GM12878 (cell line): ENCODE data around the gene ITSN1. TPM values are rescaled to one million over a fixed set of nuclear protein-coding genes. Genes with fewer than 3 reads are reported as not detected.

Experiments used
- ATAC-seq: fragments of 200-7000 bp; cut with Tn5 transposase; 3 replicates; pipeline ENCODE4 v1.9.1; 2020; ENCODE audit warnings: mild to moderate bottlenecking, moderate library complexity
- BruUV-seq: library from RNA; stranded (reverse); fragments of 400-500 nt; replicated peaks from 2 replicates; lab custom pipeline; 2021; lab: Mats Ljungman, UMichigan
- CTCF ChIA-PET: fragments of 300-600 bp; sonication (Branson Sonifier 250); formaldehyde crosslinking; extraction: SDS; loops from one replicate; lab custom pipeline; 2021; ENCODE audit warnings: inconsistent platforms; lab: Yijun Ruan, JAX
- POLR2A ChIA-PET: fragments of 350-600 bp; formaldehyde crosslinking; extraction: SDS; loops from one replicate; lab custom pipeline; 2021; ENCODE audit warnings: inconsistent platforms; lab: Charles Lee
- RAD21 ChIA-PET: fragments of 300-600 bp; sonication (Branson Sonifier 250); formaldehyde crosslinking; loops from one replicate; lab custom pipeline; 2023; ENCODE audit warnings: antibody characterized with exemption; ENCODE audit not compliant: unreplicated experiment; lab: Charles Lee
- SMC1A ChIA-PET: fragments of 300-600 bp; sonication (Branson Sonifier 250); formaldehyde crosslinking; loops from one replicate; lab custom pipeline; 2023; ENCODE audit not compliant: unreplicated experiment, uncharacterized antibody; lab: Charles Lee
- DNase-seq: peaks from one replicate; pipeline ENCODE4 v3.0.0-alpha.2; 2011; ENCODE audit warnings: low read depth, low spot score
- FAIRE-seq: peaks from 3 replicates; lab custom pipeline; 2011; peaks lifted over from hg19 to GRCh38; lab: Jason Lieb, UNC
- H2AFZ ChIP-seq: 2 replicates; pipeline ENCODE4 v1.6.0; 2011; ENCODE audit warnings: low read depth, low read length, control low read depth; ENCODE audit not compliant: control insufficient read depth
- H3K27ac ChIP-seq: 2 replicates; pipeline ENCODE4 v1.5.1; 2011; ENCODE audit warnings: control low read depth; ENCODE audit not compliant: control insufficient read depth, insufficient read depth
- H3K27me3 ChIP-seq, 2 experiments: replicated peaks in 1 of 2; 2 replicates each; pipeline versions ENCODE4 v1.6.0 to v1.6.1; 2011; ENCODE audit warnings: low read length in 1 of 2; ENCODE audit not compliant: control insufficient read depth in 2 of 2, insufficient read depth in 2 of 2
- H3K36me3 ChIP-seq, 2 experiments: 2 replicates each; pipeline ENCODE4 v1.5.1; 2011; ENCODE audit warnings: low read length in 1 of 2; ENCODE audit not compliant: control insufficient read depth in 2 of 2, insufficient read depth in 2 of 2
- H3K4me1 ChIP-seq: 2 replicates; pipeline ENCODE4 v1.6.1; 2011; ENCODE audit warnings: mild to moderate bottlenecking, low read length, moderate library complexity, mixed read lengths; ENCODE audit not compliant: control insufficient read depth, insufficient read depth
- H3K4me2 ChIP-seq: 2 replicates; pipeline ENCODE4 v1.6.0; 2011; ENCODE audit warnings: control low read depth; ENCODE audit not compliant: control insufficient read depth, insufficient read depth
- H3K4me3 ChIP-seq: fragments of 200-600 bp; sonication (generic); 2 replicates; pipeline ENCODE4 v1.5.1; 2016
- H3K79me2 ChIP-seq: 2 replicates; pipeline ENCODE4 v1.6.0; 2011; ENCODE audit warnings: low read length; ENCODE audit not compliant: control insufficient read depth, insufficient read depth
- H3K9ac ChIP-seq: 2 replicates; pipeline ENCODE4 v1.8.0; 2011; ENCODE audit warnings: low read length, control low read depth, mixed read lengths; ENCODE audit not compliant: control insufficient read depth, insufficient read depth
- H3K9me3 ChIP-seq: replicated peaks from 3 replicates; pipeline ENCODE4 v1.5.1; 2011; ENCODE audit warnings: mild to moderate bottlenecking, low read length; ENCODE audit not compliant: control insufficient read depth, insufficient read depth
- H4K20me1 ChIP-seq: 2 replicates; pipeline ENCODE4 v1.6.0; 2011; ENCODE audit not compliant: control insufficient read depth, insufficient read depth
- ATF2 ChIP-seq: IDR thresholded peaks from 2 replicates; pipeline ENCODE4 v1.6.1; 2012; ENCODE audit warnings: low read length, inconsistent platforms
- ATF7 ChIP-seq: fragments of 450-650 bp; IDR thresholded peaks from 2 replicates; pipeline ENCODE4 v1.6.1; 2016; ENCODE audit warnings: low read depth, mild to moderate bottlenecking
- CBFB ChIP-seq: IDR thresholded peaks from 2 replicates; pipeline ENCODE4 v1.6.1; 2016; ENCODE audit warnings: antibody characterized with exemption, low read depth
- HDGF ChIP-seq: fragments of 450-650 bp; IDR thresholded peaks from 2 replicates; pipeline ENCODE4 v1.6.1; 2016; ENCODE audit warnings: antibody characterized with exemption
- LARP7 ChIP-seq: fragments of 450-650 bp; IDR thresholded peaks from 2 replicates; pipeline ENCODE4 v1.6.1; 2017; ENCODE audit warnings: mild to moderate bottlenecking
- MLLT1 ChIP-seq: fragments of 450-650 bp; IDR thresholded peaks from 2 replicates; pipeline ENCODE4 v1.6.1; 2016; ENCODE audit warnings: mild to moderate bottlenecking
- RELB ChIP-seq: fragments of 450-650 bp; IDR thresholded peaks from 2 replicates; pipeline ENCODE4 v1.6.1; 2017; ENCODE audit warnings: low read depth, mild to moderate bottlenecking, moderate library complexity
- SMAD5 ChIP-seq: IDR thresholded peaks from 2 replicates; pipeline ENCODE4 v1.6.1; 2016; ENCODE audit warnings: antibody characterized with exemption, low read depth
- SMARCA5 ChIP-seq: fragments of 450-650 bp; IDR thresholded peaks from 2 replicates; pipeline ENCODE4 v1.6.1; 2017; ENCODE audit warnings: mild to moderate bottlenecking
- SP1 ChIP-seq: IDR thresholded peaks from one replicate; pipeline ENCODE4 v1.6.1; 2011; ENCODE audit warnings: low read depth, low read length
- SREBF1 ChIP-seq: IDR thresholded peaks from 2 replicates; pipeline ENCODE4 v1.6.1; 2012; ENCODE audit warnings: mild to moderate bottlenecking, low read length
- SREBF2 ChIP-seq: IDR thresholded peaks from 2 replicates; pipeline ENCODE4 v1.6.1; 2012; ENCODE audit warnings: mild to moderate bottlenecking, low read length
- TAF1 ChIP-seq: IDR thresholded peaks from 2 replicates; pipeline ENCODE4 v1.6.1; 2011; ENCODE audit warnings: mild to moderate bottlenecking, low read depth, low read length, borderline replicate concordance
- ZBED1 ChIP-seq: IDR thresholded peaks from 2 replicates; pipeline ENCODE4 v1.6.1; 2016; ENCODE audit warnings: borderline replicate concordance
- ZNF207 ChIP-seq: fragments of 450-650 bp; IDR thresholded peaks from 2 replicates; pipeline ENCODE4 v1.6.1; 2014; ENCODE audit warnings: antibody characterized with exemption, mild to moderate bottlenecking, borderline replicate concordance
- WGBS: methylation state at CpG from one replicate; pipeline ENCODE4 v1.1.6; 2016; ENCODE audit warnings: low lambda C conversion rate; ENCODE audit not compliant: insufficient replicate concordance, insufficient coverage; ENCODE audit errors: missing lambda C conversion rate; 5-methylcytosine and 5-hydroxymethylcytosine counted together
- in situ Hi-C: fragments of 300-500 bp; cut with MboI; formaldehyde crosslinking; loops from 9 replicates; pipeline ENCODE4 v1.14.3; 2018; ENCODE audit warnings: mixed read lengths
- intact Hi-C: fragments of 100-400 bp; cut with micrococcal nuclease; formaldehyde crosslinking; loops from one replicate; pipeline ENCODE4 v1.14.2; 2022; ENCODE audit not compliant: unreplicated experiment
- polyA plus RNA-seq, 11 experiments: library from polyadenylated mRNA; depleted of rRNA in 4 of 11; unstranded in 6 of 11; stranded (reverse) in 5 of 11; fragments of >200 nt; fragmentation: Nextera tagmentation in 4 of 11; fragmentation: Illumina TruSeq in 1 of 11; extraction: Ambion mirVana in 4 of 11; extraction: Trizol in 1 of 11; gene quantifications; 1 replicate in 1 of 11; 2 replicates in 10 of 11; pipeline versions ENCODE4 v1.2.1 to v1.2.3, GENCODE V29; 2011 to 2016; ENCODE audit warnings: inconsistent platforms in 2 of 11, missing spikeins in 2 of 11, low read depth in 1 of 11
- total RNA-seq, 4 experiments: library from RNA; depleted of rRNA in 3 of 4; stranded (reverse); fragments of >200 nt in 3 of 4; fragmentation: Illumina TruSeq in 1 of 4; extraction: Trizol in 1 of 4; gene quantifications; 2 replicates each; pipeline versions ENCODE4 v1.2.1 to v1.2.3, GENCODE V29; 2013 to 2021
- TF ChIP-seq, protein P1 (sequence below): fragments of 450-650 bp; IDR thresholded peaks from 2 replicates; pipeline ENCODE4 v1.6.1; 2017; ENCODE audit warnings: borderline replicate concordance
- TF ChIP-seq, protein P2 (sequence below): fragments of 450-650 bp; IDR thresholded peaks from 2 replicates; pipeline ENCODE4 v1.6.1; 2017; ENCODE audit warnings: antibody characterized with exemption, mild to moderate bottlenecking, moderate library complexity

Gene ITSN1
- total and polyA plus RNA-seq, 10 of the 15 experiments (the other 5 are each of a cell fraction or from before 2014, with no cell fraction given): 0.89 to 10.6 (median 4.8) TPM

DNA sequence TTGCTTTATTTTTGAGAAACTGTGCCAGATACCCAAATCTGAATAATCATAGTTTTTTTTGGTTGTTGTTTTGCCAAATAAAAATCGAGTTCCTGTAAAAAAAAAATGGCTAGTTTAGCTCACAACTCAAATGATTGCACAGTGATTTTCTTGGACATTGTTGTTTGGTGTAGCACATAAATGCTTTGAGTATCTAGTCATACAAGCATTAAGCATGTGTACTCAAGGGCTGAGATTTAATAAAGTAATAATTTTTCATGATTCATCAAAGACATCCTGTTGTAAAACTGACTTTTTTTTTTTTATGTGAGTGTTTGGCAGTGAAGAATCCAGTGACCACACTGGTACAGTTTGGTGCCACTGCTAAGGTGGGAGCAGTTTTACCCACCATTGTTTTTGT lies 18.8 kb downstream of the ITSN1 start:
- Histone ChIP-seq H3K9me3 (no peaks in the 10 kb centered on the region), H3K36me3 (no peaks in the 10 kb centered on the region), H3K79me2 (no peaks in the 10 kb centered on the region), H3K4me1 (no peaks in the 10 kb centered on the region), H4K20me1 (no peaks in the 10 kb centered on the region), H3K27ac (no peak overlapping the region), H3K9ac (no peak overlapping the region), H3K4me3 (no peak overlapping the region), H3K27me3 (no peaks in the 10 kb centered on the region), H3K4me2 (no peak overlapping the region), H2AFZ (no peak overlapping the region)
- ATAC-seq: no peak
- no peak for DNase-seq
- SMC1A ChIA-PET: interaction anchor here (0.6 to 0.8 kb wide), 2 partner anchors 100 to 463 kb away, joined by 3 read pairs; no protein-coding TSS in a partner anchor
- POLR2A ChIA-PET: no interaction called here
- FAIRE-seq: no peak
- intact Hi-C loops: no loop called here
- TF ChIP-seq LARP7: no peak
- TF ChIP-seq ZBED1: no peak
- TF ChIP-seq, protein P1, sequence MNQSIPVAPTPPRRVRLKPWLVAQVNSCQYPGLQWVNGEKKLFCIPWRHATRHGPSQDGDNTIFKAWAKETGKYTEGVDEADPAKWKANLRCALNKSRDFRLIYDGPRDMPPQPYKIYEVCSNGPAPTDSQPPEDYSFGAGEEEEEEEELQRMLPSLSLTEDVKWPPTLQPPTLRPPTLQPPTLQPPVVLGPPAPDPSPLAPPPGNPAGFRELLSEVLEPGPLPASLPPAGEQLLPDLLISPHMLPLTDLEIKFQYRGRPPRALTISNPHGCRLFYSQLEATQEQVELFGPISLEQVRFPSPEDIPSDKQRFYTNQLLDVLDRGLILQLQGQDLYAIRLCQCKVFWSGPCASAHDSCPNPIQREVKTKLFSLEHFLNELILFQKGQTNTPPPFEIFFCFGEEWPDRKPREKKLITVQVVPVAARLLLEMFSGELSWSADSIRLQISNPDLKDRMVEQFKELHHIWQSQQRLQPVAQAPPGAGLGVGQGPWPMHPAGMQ: no peak
- TF ChIP-seq ATF7: no peak
- no peak for TF ChIP-seq SMARCA5
- no peak for TF ChIP-seq CBFB
- TF ChIP-seq SMAD5: no peak
- no peak for TF ChIP-seq SREBF2
- TF ChIP-seq SREBF1: no peak
- no peak for TF ChIP-seq MLLT1
- TF ChIP-seq, protein P2, sequence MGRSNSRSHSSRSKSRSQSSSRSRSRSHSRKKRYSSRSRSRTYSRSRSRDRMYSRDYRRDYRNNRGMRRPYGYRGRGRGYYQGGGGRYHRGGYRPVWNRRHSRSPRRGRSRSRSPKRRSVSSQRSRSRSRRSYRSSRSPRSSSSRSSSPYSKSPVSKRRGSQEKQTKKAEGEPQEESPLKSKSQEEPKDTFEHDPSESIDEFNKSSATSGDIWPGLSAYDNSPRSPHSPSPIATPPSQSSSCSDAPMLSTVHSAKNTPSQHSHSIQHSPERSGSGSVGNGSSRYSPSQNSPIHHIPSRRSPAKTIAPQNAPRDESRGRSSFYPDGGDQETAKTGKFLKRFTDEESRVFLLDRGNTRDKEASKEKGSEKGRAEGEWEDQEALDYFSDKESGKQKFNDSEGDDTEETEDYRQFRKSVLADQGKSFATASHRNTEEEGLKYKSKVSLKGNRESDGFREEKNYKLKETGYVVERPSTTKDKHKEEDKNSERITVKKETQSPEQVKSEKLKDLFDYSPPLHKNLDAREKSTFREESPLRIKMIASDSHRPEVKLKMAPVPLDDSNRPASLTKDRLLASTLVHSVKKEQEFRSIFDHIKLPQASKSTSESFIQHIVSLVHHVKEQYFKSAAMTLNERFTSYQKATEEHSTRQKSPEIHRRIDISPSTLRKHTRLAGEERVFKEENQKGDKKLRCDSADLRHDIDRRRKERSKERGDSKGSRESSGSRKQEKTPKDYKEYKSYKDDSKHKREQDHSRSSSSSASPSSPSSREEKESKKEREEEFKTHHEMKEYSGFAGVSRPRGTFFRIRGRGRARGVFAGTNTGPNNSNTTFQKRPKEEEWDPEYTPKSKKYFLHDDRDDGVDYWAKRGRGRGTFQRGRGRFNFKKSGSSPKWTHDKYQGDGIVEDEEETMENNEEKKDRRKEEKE: no peak
- no peak for TF ChIP-seq ZNF207
- no peak for TF ChIP-seq ATF2
- TF ChIP-seq TAF1: no peak
- TF ChIP-seq HDGF: no peak
- TF ChIP-seq SP1: no peak
- TF ChIP-seq RELB: no peak
- in situ Hi-C loops: no loop called here
- WGBS: 9% methylated on average over 1 of the region's 1 CpG
- CTCF ChIA-PET: interaction anchor here (0.6 to 1.2 kb wide), 2 partner anchors 16 to 955 kb away, joined by 3 to 4 read pairs; no protein-coding TSS in a partner anchor
- no TSS peak for BruUV-seq
- RAD21 ChIA-PET: no interaction called here
